ENCODE measurements around the gene NRARP.
A peak's percentile ranks its signal among the peaks of the same experiment; 100 is the strongest.

NRARP gene

GRCh38 chr9:137297966-137298365, 4.1 kb downstream of the NRARP start:
- H3F3A ChIP-seq (ENCODE audit: control insufficient read depth, insufficient read depth): peaks cover 14% of the 10 kb centered on the region
- peaks cover 17% of the 10 kb centered on the region for H3K79me2 ChIP-seq (ENCODE audit: control insufficient read depth, low read length)
- TF ChIP-seq EZH2phosphoT487 (IDR thresholded peaks at IDR 0.05; ENCODE audit: borderline replicate concordance, low read length): no peak
- no peak for TF ChIP-seq CTCF (IDR thresholded peaks at IDR 0.05; ENCODE audit: low read depth, low read length, poor library complexity, severe bottlenecking)
- no peak overlapping the region for H3K27ac ChIP-seq (ENCODE audit: low read depth, low read length)
- H3K4me3 ChIP-seq (ENCODE audit: low read length): no peak overlapping the region
- H3K4me1 ChIP-seq (ENCODE audit: control insufficient read depth, low read length): peaks cover 68% of the 10 kb centered on the region
- peaks cover 3% of the 10 kb centered on the region; the same call in 1 of the 2 replicates for H3K36me3 ChIP-seq (ENCODE audit: control insufficient read depth, low read length)
- H3K4me2 ChIP-seq (ENCODE audit: low read length): no peak overlapping the region
- H4K20me1 ChIP-seq (ENCODE audit: control insufficient read depth, insufficient read depth, low read depth, low read length): peaks cover 13% of the 10 kb centered on the region; the same call in 1 of the 2 replicates
- H3K9me3 ChIP-seq (ENCODE audit: control insufficient read depth, insufficient read depth, low read length): peaks cover 6% of the 10 kb centered on the region; the same call in 1 of the 2 replicates
- peaks cover 12% of the 10 kb centered on the region for H3K27me3 ChIP-seq (ENCODE audit: control insufficient read depth, low read length)
- H3K9me2 ChIP-seq (replicated peaks; ENCODE audit: control insufficient read depth, low read length): no peaks in the 10 kb centered on the region

DNA sequence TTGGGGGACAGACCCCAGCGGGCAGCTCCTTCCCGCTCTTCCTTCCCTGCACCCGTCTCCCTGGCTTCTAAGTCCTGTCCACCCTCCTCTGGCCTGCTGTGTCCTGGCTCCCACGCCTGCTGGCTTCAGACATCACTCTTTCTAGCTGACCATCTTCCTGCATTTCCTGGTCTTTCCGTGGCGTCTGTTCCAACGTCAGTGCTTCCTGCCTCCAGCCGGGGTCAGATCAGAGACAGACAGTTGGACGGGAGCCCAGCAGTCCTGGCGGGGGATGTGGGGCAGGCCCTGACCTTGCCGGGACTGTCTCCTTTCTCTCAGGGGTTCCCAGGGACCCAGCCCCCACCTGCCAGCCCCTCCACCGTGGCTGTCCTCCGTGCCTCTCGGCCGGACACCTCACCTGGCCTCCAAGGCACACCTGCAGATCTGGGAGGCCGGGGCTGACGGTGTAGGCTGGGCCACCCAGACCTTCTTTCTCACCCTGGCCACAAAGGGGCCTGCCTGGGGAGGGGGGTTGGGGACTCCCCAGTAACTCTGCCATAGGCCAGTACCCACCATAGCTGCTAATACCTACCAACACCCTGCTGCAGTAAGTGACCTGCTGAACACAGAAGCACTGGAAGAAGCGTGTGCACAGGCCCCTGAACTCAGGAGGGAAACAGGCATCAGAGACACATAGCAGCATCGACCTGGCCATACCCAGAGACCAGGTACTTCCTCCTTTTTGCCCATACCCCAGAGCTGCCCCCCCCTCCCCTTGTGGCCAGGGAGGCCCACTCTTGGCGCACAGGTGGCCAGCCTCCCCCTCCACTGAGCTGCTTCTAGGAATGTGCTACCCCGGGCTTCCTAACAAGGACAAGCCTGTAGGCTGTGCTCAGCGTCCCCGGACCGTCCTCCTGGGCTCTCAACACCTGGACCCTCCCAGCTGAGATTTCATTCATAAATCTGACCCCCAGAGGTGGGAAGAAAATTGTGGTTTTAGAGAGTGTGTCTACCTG, 5.1 kb downstream of the NRARP start:
- Histone ChIP-seq H3K27me3 (ENCODE audit: control insufficient read depth, low read length) (peaks cover 12% of the 10 kb centered on the region), H3K9me3 (ENCODE audit: control insufficient read depth, insufficient read depth, low read length) (peaks cover 6% of the 10 kb centered on the region; the same call in 1 of the 2 replicates), H3K9me2 (replicated peaks; ENCODE audit: control insufficient read depth, low read length) (no peaks in the 10 kb centered on the region), H3K4me3 (ENCODE audit: low read length) (no peak overlapping the region), H3K36me3 (ENCODE audit: control insufficient read depth, low read length) (peaks cover 3% of the 10 kb centered on the region; the same call in 1 of the 2 replicates), H3K4me2 (ENCODE audit: low read length) (peak overlapping the region; percentile 3; the same call in 1 of the 2 replicates), H3K27ac (ENCODE audit: low read depth, low read length) (no peak overlapping the region), H3F3A (ENCODE audit: control insufficient read depth, insufficient read depth) (peaks cover 13% of the 10 kb centered on the region), H3K79me2 (ENCODE audit: control insufficient read depth, low read length) (peaks cover 17% of the 10 kb centered on the region), H3K4me1 (ENCODE audit: control insufficient read depth, low read length) (peaks cover 62% of the 10 kb centered on the region), H4K20me1 (ENCODE audit: control insufficient read depth, insufficient read depth, low read depth, low read length) (peaks cover 13% of the 10 kb centered on the region; the same call in 1 of the 2 replicates)
- TF ChIP-seq EZH2phosphoT487 (IDR thresholded peaks at IDR 0.05; ENCODE audit: borderline replicate concordance, low read length) (no peak), CTCF (IDR thresholded peaks at IDR 0.05; ENCODE audit: low read depth, low read length, poor library complexity, severe bottlenecking) (no peak)

DNA sequence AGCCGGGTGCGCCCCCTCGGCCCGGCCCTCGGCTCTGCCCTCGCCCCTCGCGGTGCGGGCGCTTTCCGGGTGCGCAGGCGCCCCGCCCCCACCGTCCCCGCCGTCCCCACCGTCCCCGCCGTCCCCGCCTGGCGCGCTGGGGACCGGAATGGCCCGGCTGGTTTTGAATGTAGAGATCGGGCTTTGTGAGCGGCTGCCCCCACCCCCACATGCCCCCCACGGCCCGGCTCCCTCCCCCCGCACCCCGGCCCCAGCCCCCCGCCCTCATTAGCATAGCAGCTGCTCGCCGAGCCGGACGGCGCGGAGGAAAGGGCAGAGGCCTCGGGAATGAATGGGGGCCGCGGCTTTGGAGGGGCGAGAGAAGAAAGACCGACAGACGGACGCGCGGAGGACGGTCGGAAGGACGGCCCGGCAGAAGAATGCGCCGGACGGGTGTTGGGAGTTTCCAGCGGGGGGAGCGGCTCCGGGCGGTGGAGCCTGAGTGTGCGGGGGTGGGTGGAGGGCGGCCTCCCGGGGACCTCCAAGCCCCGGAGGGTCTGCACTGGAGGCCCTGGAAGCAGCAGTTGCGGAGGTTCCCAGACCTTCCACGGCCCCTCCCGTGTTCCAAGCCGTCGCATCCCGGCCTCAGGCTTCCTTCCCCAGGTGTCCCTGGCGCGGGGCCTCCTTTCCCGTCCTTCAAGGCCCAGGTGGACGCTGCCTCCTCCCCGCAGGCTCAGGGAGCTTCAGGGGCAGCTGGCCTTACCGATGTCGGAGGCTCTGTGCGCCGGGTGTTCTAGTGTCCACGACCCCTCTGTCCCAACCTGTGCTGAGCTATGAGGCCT, 6.0 kb downstream of the NRARP start:
- peaks cover 3% of the 10 kb centered on the region; the same call in 1 of the 2 replicates for H3K36me3 ChIP-seq (ENCODE audit: control insufficient read depth, low read length)
- peaks cover 9% of the 10 kb centered on the region for H3K27me3 ChIP-seq (ENCODE audit: control insufficient read depth, low read length)
- H3F3A ChIP-seq (ENCODE audit: control insufficient read depth, insufficient read depth): peaks cover 13% of the 10 kb centered on the region
- peaks cover 6% of the 10 kb centered on the region; the same call in 1 of the 2 replicates for H3K9me3 ChIP-seq (ENCODE audit: control insufficient read depth, insufficient read depth, low read length)
- H3K79me2 ChIP-seq (ENCODE audit: control insufficient read depth, low read length): peaks cover 12% of the 10 kb centered on the region
- TF ChIP-seq CTCF (IDR thresholded peaks at IDR 0.05; ENCODE audit: low read depth, low read length, poor library complexity, severe bottlenecking) (no peak), EZH2phosphoT487 (IDR thresholded peaks at IDR 0.05; ENCODE audit: borderline replicate concordance, low read length) (no peak)
- peaks cover 13% of the 10 kb centered on the region; the same call in 1 of the 2 replicates for H4K20me1 ChIP-seq (ENCODE audit: control insufficient read depth, insufficient read depth, low read depth, low read length)
- no peak overlapping the region for H3K27ac ChIP-seq (ENCODE audit: low read depth, low read length)
- H3K4me3 ChIP-seq (ENCODE audit: low read length): peak overlapping the region; percentile 52
- no peaks in the 10 kb centered on the region for H3K9me2 ChIP-seq (replicated peaks; ENCODE audit: control insufficient read depth, low read length)
- H3K4me2 ChIP-seq (ENCODE audit: low read length): peak overlapping the region; percentile 62; the same call in 1 of the 2 replicates
- peaks cover 57% of the 10 kb centered on the region for H3K4me1 ChIP-seq (ENCODE audit: control insufficient read depth, low read length)
